A549 (cell line): ENCODE measurements around the gene ZFAND6. TPM values are rescaled to one million over a fixed set of nuclear protein-coding genes. Genes with fewer than 3 reads are reported as not detected.

Experiments
- ATAC-seq, 2 experiments: fragments of 200-7000 bp in 1 of 2; fragments of >200 bp in 1 of 2; cut with Nextera tagmentation in 1 of 2; cut with Tn5 transposase in 1 of 2; 3 replicates each; pipeline versions ENCODE4 v1.8.0 to v1.9.1; 2018 to 2020; ENCODE audit warnings: mild to moderate bottlenecking in 1 of 2, moderate library complexity in 1 of 2
- CTCF ChIA-PET: fragments of 300-600 bp; sonication (Branson Sonifier 250); formaldehyde crosslinking; extraction: SDS; loops from one replicate; lab custom pipeline; 2021; ENCODE audit warnings: antibody characterized with exemption, inconsistent platforms; lab: Yijun Ruan, JAX
- POLR2A ChIA-PET: fragments of 350-600 bp; formaldehyde crosslinking; extraction: SDS; loops from one replicate; lab custom pipeline; 2021; ENCODE audit warnings: antibody characterized with exemption, inconsistent platforms; lab: Yijun Ruan, JAX
- DNase-seq, 2 experiments: peaks; one replicate each; pipeline versions ENCODE4 v3.0.0 to v3.0.0-alpha.2; 2011 to 2016; ENCODE audit warnings: low read depth in 1 of 2, low spot score in 1 of 2
- FAIRE-seq: peaks from 2 replicates; lab custom pipeline; 2011; peaks lifted over from hg19 to GRCh38; lab: Jason Lieb, UNC
- H3K27ac ChIP-seq, 2 experiments: fragments of >200 bp; sonication (Bioruptor Twin); formaldehyde crosslinking; 3 replicates each; pipeline ENCODE4 v1.5.1; 2016 to 2017
- H3K4me1 ChIP-seq: fragments of >200 bp; sonication (Bioruptor Twin); formaldehyde crosslinking; 3 replicates; pipeline ENCODE4 v1.6.1; 2016
- H3K4me2 ChIP-seq: fragments of >200 bp; sonication (Bioruptor Twin); formaldehyde crosslinking; 3 replicates; pipeline ENCODE4 v1.6.1; 2016
- H3K4me3 ChIP-seq: fragments of >200 bp; sonication (Bioruptor Twin); formaldehyde crosslinking; 3 replicates; pipeline ENCODE4 v1.5.1; 2016
- H3K9me3 ChIP-seq: fragments of >200 bp; sonication (Bioruptor Twin); formaldehyde crosslinking; 3 replicates; pipeline ENCODE4 v1.6.1; 2016
- CEBPB ChIP-seq, 2 experiments: fragments of >200 bp in 1 of 2; sonication (Bioruptor Twin) in 1 of 2; formaldehyde crosslinking in 1 of 2; IDR thresholded peaks; 2 replicates each; pipeline ENCODE4 v1.6.1; 2012 to 2016
- EHMT2 ChIP-seq: fragments of 200-600 bp; sonication (generic); IDR thresholded peaks from 2 replicates; pipeline ENCODE4 v1.6.1; 2016; ENCODE audit warnings: antibody characterized with exemption, low read depth, mild to moderate bottlenecking, moderate library complexity
- FOSL2 ChIP-seq, 2 experiments: fragments of 450-650 bp in 1 of 2; fragments of >200 bp in 1 of 2; sonication (Bioruptor Twin) in 1 of 2; formaldehyde crosslinking; IDR thresholded peaks; 2 replicates each; pipeline versions ENCODE4 v1.5.0 to v1.6.1; 2016 to 2020; ENCODE audit warnings: mild to moderate bottlenecking in 1 of 2, moderate library complexity in 1 of 2
- FOXS1 ChIP-seq: fragments of 250-450 bp; sonication (Bioruptor Pico); IDR thresholded peaks from 2 replicates; pipeline ENCODE4 v1.5.0; 2020; ENCODE audit warnings: mild to moderate bottlenecking, moderate library complexity
- HDAC2 ChIP-seq: fragments of 200-600 bp; sonication (generic); IDR thresholded peaks from 2 replicates; pipeline ENCODE4 v1.6.1; 2016
- HEYL ChIP-seq: fragments of 250-450 bp; sonication (Bioruptor Pico); IDR thresholded peaks from 2 replicates; pipeline ENCODE4 v1.8.0; 2021; ENCODE audit warnings: mild to moderate bottlenecking, moderate library complexity
- HMGXB4 ChIP-seq: fragments of 250-450 bp; sonication (Bioruptor Pico); IDR thresholded peaks from 2 replicates; pipeline ENCODE4 v1.5.0; 2021; ENCODE audit warnings: mild to moderate bottlenecking, moderate library complexity, borderline replicate concordance
- MAZ ChIP-seq: fragments of 150-350 bp; IDR thresholded peaks from 2 replicates; pipeline ENCODE4 v1.6.1; 2014; ENCODE audit warnings: antibody characterized with exemption, low read depth, low read length, borderline replicate concordance
- MYC ChIP-seq: IDR thresholded peaks from 2 replicates; pipeline ENCODE4 v1.6.1; 2012; ENCODE audit warnings: mild to moderate bottlenecking, inconsistent platforms, low read length, improper control_type of control experiment, borderline replicate concordance
- POLR2A ChIP-seq: IDR thresholded peaks from 2 replicates; pipeline ENCODE4 v1.6.1; 2012; ENCODE audit warnings: mild to moderate bottlenecking, low read length
- RFX5 ChIP-seq: fragments of 450-650 bp; IDR thresholded peaks from 2 replicates; pipeline ENCODE4 v1.7.1; 2014; ENCODE audit warnings: antibody characterized with exemption, mild to moderate bottlenecking, moderate library complexity
- SMC3 ChIP-seq: fragments of >200 bp; sonication (Bioruptor Twin); formaldehyde crosslinking; IDR thresholded peaks from 3 replicates; pipeline ENCODE4 v1.6.1; 2018; ENCODE audit warnings: inconsistent platforms
- USF2 ChIP-seq: fragments of 450-650 bp; IDR thresholded peaks from 2 replicates; pipeline ENCODE4 v1.6.1; 2014; ENCODE audit warnings: antibody characterized with exemption
- WGBS: methylation state at CpG from one replicate; pipeline ENCODE4 v1.1.6; 2017; ENCODE audit errors: missing lambda C conversion rate; 5-methylcytosine and 5-hydroxymethylcytosine counted together
- polyA plus RNA-seq, 4 experiments: library from polyadenylated mRNA; depleted of rRNA in 3 of 4; stranded (reverse); fragments of >200 nt; fragmentation: RNase III in 1 of 4; extraction: RNeasy Plus Mini Kit Qiagen cat#74134 plus additional on column Dnase treatment in 1 of 4; gene quantifications; 2 replicates in 3 of 4; 3 replicates in 1 of 4; pipeline ENCODE4 v1.2.3, GENCODE V29; 2011 to 2017

ZFAND6 gene
- polyA plus RNA-seq, 2 of the 4 experiments (the other 2 are of a cell fraction), result 152 to 307 TPM

GRCh38 chr15:80093854-80094418 is 34.5 kb downstream of the ZFAND6 start:
- FAIRE-seq, result no peak
- TF ChIP-seq FOSL2 (IDR thresholded peaks at IDR 0.05) (no peak), FOSL2 (CRISPR knock-in tag; IDR thresholded peaks at IDR 0.05) (peak; percentile 36), HMGXB4 (CRISPR knock-in tag) (no peak), HDAC2 (no peak)
- ChIA-PET POLR2A (no interaction called here), CTCF (interaction anchor here (1.5 kb wide), 1 partner anchor 33 kb away, joined by 4 read pairs; no protein-coding TSS in a partner anchor)
- Histone ChIP-seq H3K9me3 (no peaks in the 10 kb centered on the region), H3K4me3 (no peak overlapping the region), H3K27ac (no peak overlapping the region), H3K4me1 (peaks cover 27% of the 10 kb centered on the region), H3K4me2 (peak overlapping the region; percentile 4; the same call in 1 of the 3 replicates)
- peak; percentile 72 to 76; a peak in 5 of 6 replicates for ATAC-seq
- peak in 1 of 2 experiments; percentile 46 for DNase-seq
- 90% methylated on average over 5 of the region's 5 CpGs for WGBS

- ChIA-PET POLR2A (no interaction called here), CTCF (no interaction called here)
- H3K4me1 ChIP-seq, result peaks cover 37% of the 10 kb centered on the region
- ATAC-seq (no peak), FAIRE-seq (no peak), DNase-seq (no peak)
- WGBS, result 88% methylated on average over 4 of the region's 4 CpGs
- H3K9me3 ChIP-seq, result no peaks in the 10 kb centered on the region
- H3K27ac ChIP-seq, result no peak overlapping the region
- H3K4me3 ChIP-seq, result no peak overlapping the region
- no peak overlapping the region for H3K4me2 ChIP-seq
- no peak for TF ChIP-seq HEYL (CRISPR knock-in tag)
These were observed 36.0 kb downstream of the ZFAND6 start for GRCh38 chr15:80095511-80095910.

- H3K4me3 ChIP-seq, result no peak overlapping the region
- ATAC-seq (no peak), FAIRE-seq (peak; percentile 82), DNase-seq (no peak)
- no peak overlapping the region for H3K27ac ChIP-seq
- H3K9me3 ChIP-seq, result no peaks in the 10 kb centered on the region
- CTCF ChIA-PET, result no interaction called here
- 88% methylated on average over 3 of the region's 3 CpGs for WGBS
- TF ChIP-seq SMC3 (no peak), RFX5 (no peak), FOXS1 (CRISPR knock-in tag) (no peak), EHMT2 (no peak), MAZ (no peak), CEBPB (IDR thresholded peaks at IDR 0.05) (no peak), POLR2A (no peak), MYC (no peak), HMGXB4 (CRISPR knock-in tag) (no peak)
- POLR2A ChIA-PET, result no interaction called here
- H3K4me2 ChIP-seq, result no peak overlapping the region
- H3K4me1 ChIP-seq, result peaks cover 37% of the 10 kb centered on the region
These were observed 36.5 kb downstream of the ZFAND6 start for GRCh38 chr15:80095969-80096368.

GRCh38 chr15:80098341-80098740 is 38.9 kb downstream of the ZFAND6 start:
- FAIRE-seq (no peak), DNase-seq (no peak), ATAC-seq (no peak)
- no peak overlapping the region for H3K4me2 ChIP-seq
- TF ChIP-seq USF2 (no peak), CEBPB (IDR thresholded peaks at IDR 0.05) (no peak), MAZ (no peak)
- H3K4me1 ChIP-seq, result peaks cover 35% of the 10 kb centered on the region
- POLR2A ChIA-PET, result interaction anchor here (1.2 kb wide), 1 partner anchor 38 kb away, joined by 3 read pairs; the partner anchor contains the start of gene ZFAND6
- CTCF ChIA-PET, result interaction anchor here (0.6 to 1.0 kb wide), 2 partner anchors 13 to 15 kb away, joined by 3 read pairs; no protein-coding TSS in a partner anchor
- no peak overlapping the region for H3K27ac ChIP-seq
- no peaks in the 10 kb centered on the region for H3K9me3 ChIP-seq
- H3K4me3 ChIP-seq, result no peak overlapping the region
- WGBS, result 97% methylated on average over 1 of the region's 1 CpG
